ENCODE results near the gene ARID5B.
A peak's percentile ranks its signal among the peaks of the same experiment; 100 is the strongest.

Gene ARID5B

DNA sequence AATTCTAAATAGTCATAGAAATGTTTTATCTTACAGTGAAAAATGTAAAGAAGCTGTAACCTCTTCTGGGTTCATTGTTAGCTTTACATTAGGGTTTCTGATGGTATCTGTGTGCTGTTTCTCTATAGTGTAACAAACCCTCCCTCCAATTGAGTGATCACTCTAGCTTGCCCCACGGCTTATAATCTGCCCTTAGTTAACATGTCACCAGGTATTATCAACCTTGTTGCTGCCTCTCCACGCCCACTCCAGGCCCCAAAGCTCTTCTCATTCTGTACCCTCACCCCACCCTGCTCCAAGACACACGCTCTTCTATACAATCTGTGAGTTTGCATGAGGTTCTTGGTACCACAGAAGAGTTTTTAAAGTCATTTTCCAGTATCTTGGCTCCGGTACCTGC, 139.4 kb downstream of the ARID5B start:
- no peak overlapping the region for H3K4me3 ChIP-seq (ENCODE audit: low read depth, low read length)
- TF ChIP-seq, protein P1, sequence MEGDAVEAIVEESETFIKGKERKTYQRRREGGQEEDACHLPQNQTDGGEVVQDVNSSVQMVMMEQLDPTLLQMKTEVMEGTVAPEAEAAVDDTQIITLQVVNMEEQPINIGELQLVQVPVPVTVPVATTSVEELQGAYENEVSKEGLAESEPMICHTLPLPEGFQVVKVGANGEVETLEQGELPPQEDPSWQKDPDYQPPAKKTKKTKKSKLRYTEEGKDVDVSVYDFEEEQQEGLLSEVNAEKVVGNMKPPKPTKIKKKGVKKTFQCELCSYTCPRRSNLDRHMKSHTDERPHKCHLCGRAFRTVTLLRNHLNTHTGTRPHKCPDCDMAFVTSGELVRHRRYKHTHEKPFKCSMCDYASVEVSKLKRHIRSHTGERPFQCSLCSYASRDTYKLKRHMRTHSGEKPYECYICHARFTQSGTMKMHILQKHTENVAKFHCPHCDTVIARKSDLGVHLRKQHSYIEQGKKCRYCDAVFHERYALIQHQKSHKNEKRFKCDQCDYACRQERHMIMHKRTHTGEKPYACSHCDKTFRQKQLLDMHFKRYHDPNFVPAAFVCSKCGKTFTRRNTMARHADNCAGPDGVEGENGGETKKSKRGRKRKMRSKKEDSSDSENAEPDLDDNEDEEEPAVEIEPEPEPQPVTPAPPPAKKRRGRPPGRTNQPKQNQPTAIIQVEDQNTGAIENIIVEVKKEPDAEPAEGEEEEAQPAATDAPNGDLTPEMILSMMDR (IDR thresholded peaks at IDR 0.05; ENCODE audit: insufficient read depth, low read length, missing control alignments), result no peak
- CTCF ChIA-PET, result interaction anchor here (0.9 to 12.7 kb wide), 9 partner anchors 8 to 206 kb away, joined by 3 to 215 read pairs (median 3); no protein-coding TSS in a partner anchor
- no peak for DNase-seq (ENCODE audit: low read depth, low spot score)
- POLR2A ChIA-PET, result no interaction called here

DNA sequence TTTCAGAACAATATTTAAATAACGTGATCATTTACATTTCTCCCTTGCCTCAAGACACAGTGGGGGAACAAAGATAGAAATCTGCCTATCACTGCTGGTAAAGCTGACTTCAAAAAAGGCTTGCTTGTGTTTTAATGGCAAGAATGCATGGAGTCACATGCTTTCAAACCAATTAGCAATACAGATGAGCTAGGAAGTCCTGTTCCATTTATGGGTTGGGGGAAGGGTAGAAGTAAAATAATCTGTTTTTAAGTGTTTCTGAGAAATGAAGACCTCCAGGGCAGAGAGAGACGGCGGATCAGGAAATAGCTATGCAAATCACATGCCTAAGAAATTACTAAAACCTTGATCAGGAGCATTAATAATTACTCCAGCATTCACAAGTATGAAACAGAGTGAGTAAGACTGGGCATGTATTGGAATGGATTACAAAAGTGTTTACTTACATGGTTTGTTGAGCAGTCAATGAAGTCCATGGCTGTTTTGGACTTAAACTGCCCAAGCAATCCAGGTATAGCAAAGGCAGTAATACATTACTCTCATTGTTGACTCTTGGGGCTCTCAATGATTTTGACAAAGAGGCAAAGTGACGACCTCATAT, 142.0 kb downstream of the ARID5B start:
- ChIA-PET CTCF (interaction anchor here (0.9 to 12.7 kb wide), 3 partner anchors 141 to 203 kb away, joined by 3 to 215 read pairs (median 6); no protein-coding TSS in a partner anchor), POLR2A (interaction anchor here (0.6 to 1.4 kb wide), 2 partner anchors 17 to 140 kb away, joined by 4 read pairs; no protein-coding TSS in a partner anchor)
- TF ChIP-seq, protein P1 (IDR thresholded peaks at IDR 0.05; ENCODE audit: insufficient read depth, low read length, missing control alignments), result no peak
- no peak overlapping the region for H3K4me3 ChIP-seq (ENCODE audit: low read depth, low read length)
- peak; percentile 84 for DNase-seq (ENCODE audit: low read depth, low spot score)

DNA sequence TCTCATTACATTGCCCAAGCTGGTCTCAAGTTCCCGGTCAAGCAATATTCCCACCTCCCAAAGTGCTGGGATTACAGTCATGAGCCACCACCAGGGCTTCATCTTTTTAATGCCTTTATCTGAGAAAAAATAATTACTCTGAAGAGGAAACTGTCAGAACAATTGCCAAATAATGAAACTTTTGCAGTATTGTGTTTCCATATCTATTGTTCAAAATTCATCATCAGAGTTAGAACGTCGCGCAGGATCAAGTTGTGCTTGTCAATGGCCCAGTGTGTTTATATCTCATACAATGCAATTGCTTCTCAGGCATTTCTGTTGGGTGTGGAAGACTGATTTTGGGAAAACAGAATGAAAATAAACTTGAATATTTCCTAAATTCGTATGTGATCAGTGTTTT, 143.1 kb downstream of the ARID5B start:
- no peak for DNase-seq (ENCODE audit: low read depth, low spot score)
- ChIA-PET POLR2A (interaction anchor here (0.7 to 1.4 kb wide), 2 partner anchors 55 to 141 kb away, joined by 3 to 4 read pairs; no protein-coding TSS in a partner anchor), CTCF (interaction anchor here (12.7 kb wide), 1 partner anchor 202 kb away, joined by 215 read pairs; no protein-coding TSS in a partner anchor)
- TF ChIP-seq, protein P1 (IDR thresholded peaks at IDR 0.05; ENCODE audit: insufficient read depth, low read length, missing control alignments), result no peak
- no peak overlapping the region for H3K4me3 ChIP-seq (ENCODE audit: low read depth, low read length)

DNA sequence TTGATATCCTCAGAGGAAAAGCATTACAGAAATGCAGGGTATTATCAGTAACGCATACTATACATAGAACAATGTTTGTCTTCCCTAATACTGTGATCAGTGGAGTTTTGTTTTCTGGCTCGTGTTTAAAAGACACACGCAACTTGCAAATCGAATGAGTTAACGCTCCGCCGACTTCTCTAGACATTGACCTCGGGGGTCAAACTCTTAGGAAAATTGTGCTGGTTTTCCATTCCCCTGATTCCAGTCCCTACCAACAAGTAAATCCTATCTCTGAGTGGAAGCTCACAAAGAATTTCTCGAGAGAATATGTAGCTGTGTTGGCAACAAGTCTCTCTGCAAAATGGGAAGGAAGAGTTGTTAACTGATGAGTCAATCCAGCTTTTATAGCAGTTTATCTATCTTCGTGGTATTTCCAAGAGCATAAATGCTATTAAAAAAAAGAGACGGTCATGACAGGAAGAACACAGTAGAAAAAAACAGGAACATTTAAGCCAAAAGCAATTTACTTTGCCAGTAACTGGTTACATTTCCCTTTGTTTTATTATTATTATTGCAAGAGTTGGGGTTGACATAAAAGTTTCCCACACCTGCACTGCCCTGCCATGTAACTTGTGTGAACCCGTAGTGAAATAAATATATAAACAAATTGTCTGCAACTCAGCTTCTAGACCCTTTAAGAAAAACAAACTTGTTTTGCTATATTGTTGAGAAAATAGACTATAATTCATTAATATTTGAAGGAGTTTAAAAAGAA, 144.4 kb downstream of the ARID5B start:
- TF ChIP-seq, protein P1 (IDR thresholded peaks at IDR 0.05; ENCODE audit: insufficient read depth, low read length, missing control alignments), result no peak
- CTCF ChIA-PET, result interaction anchor here (0.7 to 2.1 kb wide), 2 partner anchors 48 to 199 kb away, joined by 3 to 9 read pairs; no protein-coding TSS in a partner anchor
- H3K4me3 ChIP-seq (ENCODE audit: low read depth, low read length), result no peak overlapping the region
- POLR2A ChIA-PET, result interaction anchor here (0.6 to 1.1 kb wide), 5 partner anchors 17 to 400 kb away, joined by 3 to 4 read pairs (median 3); no protein-coding TSS in a partner anchor
- peak; percentile 96 for DNase-seq (ENCODE audit: low read depth, low spot score)

DNA sequence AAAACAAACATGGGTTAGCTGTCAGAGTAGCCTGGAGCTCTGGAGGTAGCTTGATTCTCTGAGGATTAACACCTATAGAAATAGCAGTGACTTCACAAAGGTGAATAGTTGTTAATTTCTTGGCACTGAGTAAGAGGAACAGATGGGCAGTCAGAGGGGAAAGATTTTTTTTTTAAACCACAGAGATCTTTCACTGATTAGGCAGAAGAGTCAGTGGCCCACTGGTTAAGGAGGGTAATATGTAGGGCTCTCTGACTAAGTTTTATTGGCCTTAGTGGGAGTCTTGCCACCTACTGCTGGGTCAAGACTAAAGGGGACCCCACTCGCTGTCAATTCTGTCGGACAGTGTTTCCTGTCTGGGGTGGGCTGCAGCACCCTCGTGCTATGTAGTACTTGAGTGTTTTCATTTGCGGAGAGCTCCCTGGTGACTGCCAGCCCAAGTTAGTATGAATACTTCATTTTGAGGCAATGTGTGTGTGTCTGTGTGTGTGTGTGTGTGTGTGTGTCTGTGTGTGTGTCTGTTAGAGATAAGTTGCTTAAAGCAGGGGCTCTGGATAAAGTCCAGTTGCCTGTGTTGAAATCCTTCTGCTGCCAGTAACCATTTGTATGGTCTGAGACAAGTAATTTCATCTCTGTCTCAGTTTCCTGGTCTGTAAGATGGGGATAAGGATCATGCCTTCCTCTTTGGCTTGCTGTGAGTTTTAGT, 145.2 kb downstream of the ARID5B start:
- ChIA-PET POLR2A (interaction anchor here (0.6 to 1.1 kb wide), 5 partner anchors 16 to 400 kb away, joined by 3 to 4 read pairs (median 3); no protein-coding TSS in a partner anchor), CTCF (interaction anchor here (0.6 to 2.1 kb wide), 5 partner anchors 8 to 199 kb away, joined by 3 to 9 read pairs (median 3); no protein-coding TSS in a partner anchor)
- DNase-seq (ENCODE audit: low read depth, low spot score), result no peak
- no peak overlapping the region for H3K4me3 ChIP-seq (ENCODE audit: low read depth, low read length)
- TF ChIP-seq, protein P1 (IDR thresholded peaks at IDR 0.05; ENCODE audit: insufficient read depth, low read length, missing control alignments), result no peak
